Panc1 (cell line): ENCODE measurements around the gene RUNX1.

ENCODE experiments used
- TCF7L2 ChIP-seq: IDR thresholded peaks from 2 replicates; pipeline ENCODE4 v1.6.1; 2011; ENCODE audit warnings: mild to moderate bottlenecking, low read depth, low read length, inconsistent platforms
- TF ChIP-seq, protein P1 (sequence below): fragments of 450-650 bp; IDR thresholded peaks from 2 replicates; pipeline ENCODE4 v1.5.1; 2017; ENCODE audit warnings: mild to moderate bottlenecking

DNA sequence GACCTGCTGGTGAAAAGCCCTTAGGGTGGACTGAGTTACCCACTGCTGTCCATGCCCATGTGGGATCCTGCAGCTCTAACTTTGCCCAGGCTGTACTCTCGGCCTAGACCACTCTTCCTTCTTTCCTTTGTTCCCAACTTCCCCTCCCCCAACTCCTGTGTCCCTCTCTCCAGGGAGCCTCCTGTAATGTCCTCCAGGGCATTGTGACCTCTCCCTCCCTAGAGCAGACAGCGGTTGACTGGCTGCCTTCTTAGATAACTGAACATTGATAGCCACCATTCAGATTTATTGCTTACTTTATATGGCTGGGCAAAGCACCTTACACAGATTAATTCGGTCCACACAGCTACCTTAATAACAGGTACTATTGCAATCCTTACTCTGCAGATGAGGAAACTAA, 5.0 kb downstream of the RUNX1 start:
- TF ChIP-seq, protein P1, sequence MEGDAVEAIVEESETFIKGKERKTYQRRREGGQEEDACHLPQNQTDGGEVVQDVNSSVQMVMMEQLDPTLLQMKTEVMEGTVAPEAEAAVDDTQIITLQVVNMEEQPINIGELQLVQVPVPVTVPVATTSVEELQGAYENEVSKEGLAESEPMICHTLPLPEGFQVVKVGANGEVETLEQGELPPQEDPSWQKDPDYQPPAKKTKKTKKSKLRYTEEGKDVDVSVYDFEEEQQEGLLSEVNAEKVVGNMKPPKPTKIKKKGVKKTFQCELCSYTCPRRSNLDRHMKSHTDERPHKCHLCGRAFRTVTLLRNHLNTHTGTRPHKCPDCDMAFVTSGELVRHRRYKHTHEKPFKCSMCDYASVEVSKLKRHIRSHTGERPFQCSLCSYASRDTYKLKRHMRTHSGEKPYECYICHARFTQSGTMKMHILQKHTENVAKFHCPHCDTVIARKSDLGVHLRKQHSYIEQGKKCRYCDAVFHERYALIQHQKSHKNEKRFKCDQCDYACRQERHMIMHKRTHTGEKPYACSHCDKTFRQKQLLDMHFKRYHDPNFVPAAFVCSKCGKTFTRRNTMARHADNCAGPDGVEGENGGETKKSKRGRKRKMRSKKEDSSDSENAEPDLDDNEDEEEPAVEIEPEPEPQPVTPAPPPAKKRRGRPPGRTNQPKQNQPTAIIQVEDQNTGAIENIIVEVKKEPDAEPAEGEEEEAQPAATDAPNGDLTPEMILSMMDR = no peak
- TF ChIP-seq TCF7L2 = no peak
